GM18517 (cell line): ENCODE results near the gene AMIGO1.

ENCODE experiments used
- ATAC-seq: cut with Tn5 transposase; IDR thresholded peaks from one replicate; pipeline ENCODE4 v1.9.1; 2021; ENCODE audit warnings: mild to moderate bottlenecking, moderate library complexity; ENCODE audit not compliant: unreplicated experiment

Gene AMIGO1

DNA sequence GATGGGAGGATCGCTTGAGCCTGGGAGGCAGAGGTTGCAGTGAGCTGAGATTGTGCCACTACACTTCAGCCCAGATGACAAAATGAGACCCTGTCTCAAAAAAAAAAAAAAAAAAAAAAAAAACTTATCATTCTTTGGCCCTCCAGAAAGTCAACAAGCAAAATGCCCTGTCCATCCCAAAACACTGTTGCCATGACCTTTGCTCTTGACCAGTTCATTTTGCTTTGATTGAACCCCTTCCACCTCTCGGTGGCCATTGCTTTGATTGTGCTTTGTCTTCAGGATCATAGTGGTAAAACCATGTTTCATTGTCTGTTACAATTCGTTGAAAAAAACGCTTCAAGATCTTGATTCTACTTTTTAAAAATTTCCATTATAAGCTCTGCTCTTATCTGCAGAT is 51.7 kb downstream of the AMIGO1 start:
- ATAC-seq = no peak

DNA sequence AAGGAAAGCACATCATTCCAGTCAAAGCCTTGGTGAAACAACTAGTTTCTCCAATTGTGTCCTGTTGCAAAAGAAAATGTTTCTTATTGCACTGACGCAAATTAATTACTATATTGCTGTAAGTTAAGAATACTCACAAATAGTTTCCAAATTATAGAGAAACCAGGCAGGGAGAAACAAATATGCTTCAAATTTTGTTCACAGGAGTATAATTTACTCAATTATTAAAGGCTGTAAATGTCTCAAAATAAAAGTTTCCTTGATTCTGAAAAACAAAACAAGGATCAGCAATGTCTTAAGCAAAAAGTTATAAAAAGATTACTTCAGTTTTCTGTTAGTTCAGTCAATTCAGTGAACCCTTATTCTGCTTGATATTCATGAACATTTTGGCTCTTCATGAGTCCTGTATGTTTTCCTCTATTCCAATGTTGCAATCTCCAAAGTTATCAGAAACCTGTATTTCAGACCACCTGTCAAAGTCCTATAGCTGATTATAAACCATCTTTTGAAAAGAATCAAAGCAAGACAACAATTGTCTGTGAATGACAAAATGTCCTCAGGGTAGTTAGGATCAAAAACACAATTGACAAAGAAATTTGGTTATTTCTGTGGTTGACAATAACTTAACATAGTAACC is 54.9 kb downstream of the AMIGO1 start:
- no peak for ATAC-seq
